HG03097 (cell line): Measurements from ENCODE around the gene NTM.

Experiments
- ATAC-seq: cut with Tn5 transposase; IDR thresholded peaks from one replicate; pipeline ENCODE4 v1.9.1; 2021; ENCODE audit not compliant: unreplicated experiment, low FRiP score

The NTM gene

GRCh38 chr11:131750152-131750551, 379.7 kb downstream of the NTM start:
- no peak for ATAC-seq

GRCh38 chr11:131750692-131751091, 380.3 kb downstream of the NTM start:
- no peak for ATAC-seq

- no peak for ATAC-seq
Observed at GRCh38 chr11:131754671-131755070, 384.3 kb downstream of the NTM start.

GRCh38 chr11:131756479-131757110, 386.2 kb downstream of the NTM start:
- ATAC-seq = no peak

- ATAC-seq = no peak
Observed at GRCh38 chr11:131758726-131759125, 388.3 kb downstream of the NTM start.

GRCh38 chr11:131759140-131759539, 388.7 kb downstream of the NTM start:
- ATAC-seq = no peak

GRCh38 chr11:131760091-131761061, 390.0 kb downstream of the NTM start:
- ATAC-seq = no peak

- ATAC-seq = no peak
Observed at GRCh38 chr11:131762346-131763110, 392.1 kb downstream of the NTM start.

GRCh38 chr11:131763193-131763890, 392.9 kb downstream of the NTM start:
- no peak for ATAC-seq

- no peak for ATAC-seq
Observed at GRCh38 chr11:131764126-131764525, 393.7 kb downstream of the NTM start.

- no peak for ATAC-seq
Observed at GRCh38 chr11:131764649-131765048, 394.2 kb downstream of the NTM start.

GRCh38 chr11:131766637-131767036, 396.2 kb downstream of the NTM start:
- ATAC-seq = no peak

- no peak for ATAC-seq
Observed at GRCh38 chr11:131767421-131767820, 397.0 kb downstream of the NTM start.

- no peak for ATAC-seq
Observed at GRCh38 chr11:131770801-131771200, 400.4 kb downstream of the NTM start.

- ATAC-seq = no peak
Observed at GRCh38 chr11:131771471-131771870, 401.1 kb downstream of the NTM start.

GRCh38 chr11:131773626-131774025, 403.2 kb downstream of the NTM start:
- no peak for ATAC-seq

- no peak for ATAC-seq
Observed at GRCh38 chr11:131776211-131776610, 405.8 kb downstream of the NTM start.

GRCh38 chr11:131785801-131786200, 415.4 kb downstream of the NTM start:
- ATAC-seq = no peak

- no peak for ATAC-seq
Observed at GRCh38 chr11:131787119-131787518, 416.7 kb downstream of the NTM start.

- no peak for ATAC-seq
Observed at GRCh38 chr11:131790586-131790985, 420.2 kb downstream of the NTM start.
